K562 (cell line): ENCODE results near the gene SHANK3. TPM values are rescaled to one million over a fixed set of nuclear protein-coding genes. Genes with fewer than 3 reads are reported as not detected.

Experiments used
- ATAC-seq: fragments of 200-7000 bp; cut with Tn5 transposase; 3 replicates; pipeline ENCODE4 v1.9.1; 2020; ENCODE audit warnings: moderate library complexity
- BruUV-seq: library from RNA; stranded (reverse); fragments of 400-500 nt; replicated peaks from 2 replicates; lab custom pipeline; 2021; lab: Mats Ljungman, UMichigan
- CTCF ChIA-PET: fragments of 300-600 bp; formaldehyde crosslinking; extraction: SDS; loops from one replicate; lab custom pipeline; 2021; ENCODE audit warnings: low intra/inter-chr PET ratio; lab: Yijun Ruan, JAX
- POLR2A ChIA-PET: fragments of 300-600, 350-650 bp; sonication (Branson Sonifier 250); formaldehyde crosslinking; extraction: SDS; loops from one replicate; lab custom pipeline; 2021; ENCODE audit warnings: antibody characterized with exemption, inconsistent platforms; lab: Yijun Ruan, JAX
- DNase-seq, 4 experiments: peaks; one replicate each; pipeline versions ENCODE4 v3.0.0 to v3.0.0-alpha.2; 2011 to 2018; ENCODE audit warnings: low spot score in 3 of 4, mixed read lengths in 3 of 4; ENCODE audit errors: extremely low read depth in 1 of 4
- FAIRE-seq: peaks from 2 replicates; lab custom pipeline; 2011; peaks lifted over from hg19 to GRCh38; lab: Jason Lieb, UNC
- H2AFZ ChIP-seq: 2 replicates; pipeline ENCODE4 v1.6.0; 2011; ENCODE audit warnings: low read depth, low read length, control low read depth, inconsistent platforms
- H3K27ac ChIP-seq: fragments of 200-600 bp; 3 replicates; pipeline ENCODE4 v1.8.0; 2011; ENCODE audit warnings: low read depth, mild to moderate bottlenecking, control low read depth, inconsistent platforms, low read length, moderate library complexity, mixed read lengths; ENCODE audit errors: extremely low read depth
- H3K27me3 ChIP-seq, 2 experiments: fragments of 300-600 bp in 1 of 2; 2 replicates in 1 of 2; 3 replicates in 1 of 2; pipeline versions ENCODE4 v1.6.0 to v1.8.0; 2011; ENCODE audit warnings: inconsistent platforms in 2 of 2, low read length in 2 of 2, mild to moderate bottlenecking in 1 of 2, mixed read lengths in 1 of 2, moderate library complexity in 1 of 2; ENCODE audit not compliant: control insufficient read depth in 2 of 2, insufficient read depth in 2 of 2
- H3K36me3 ChIP-seq: fragments of 300-600 bp; 3 replicates; pipeline ENCODE4 v1.8.0; 2011; ENCODE audit warnings: mild to moderate bottlenecking, low read length, inconsistent platforms; ENCODE audit not compliant: control insufficient read depth, insufficient read depth
- H3K4me1 ChIP-seq, 2 experiments: fragments of 200-600 bp in 1 of 2; replicated peaks in 1 of 2; 2 replicates in 1 of 2; 3 replicates in 1 of 2; pipeline versions ENCODE4 v1.5.1 to v1.8.0; 2011; ENCODE audit warnings: inconsistent platforms in 2 of 2, low read length in 2 of 2, mild to moderate bottlenecking in 1 of 2, mixed read lengths in 1 of 2, moderate library complexity in 1 of 2; ENCODE audit not compliant: control insufficient read depth in 2 of 2, insufficient read depth in 2 of 2
- H3K4me2 ChIP-seq: 2 replicates; pipeline ENCODE4 v1.6.1; 2011; ENCODE audit warnings: low read length, control low read depth, inconsistent platforms, mixed read lengths; ENCODE audit not compliant: insufficient read depth
- H3K4me3 ChIP-seq: fragments of 200-600 bp; sonication (generic), shearing (Covaris generic); 2 replicates; pipeline ENCODE4 v1.5.1; 2016; ENCODE audit warnings: control low read depth, inconsistent platforms
- H3K79me2 ChIP-seq: fragments of 200-600 bp; 3 replicates; pipeline ENCODE4 v1.8.0; 2011; ENCODE audit warnings: low read length, inconsistent platforms; ENCODE audit not compliant: control insufficient read depth, insufficient read depth
- H3K9ac ChIP-seq, 2 experiments: 2 replicates each; pipeline versions ENCODE4 v1.6.0 to v1.6.1; 2011; ENCODE audit warnings: low read depth in 2 of 2, low read length in 2 of 2, control low read depth in 1 of 2, inconsistent platforms in 1 of 2, mild to moderate bottlenecking in 1 of 2, mixed read lengths in 1 of 2; ENCODE audit not compliant: insufficient read depth in 1 of 2
- H3K9me1 ChIP-seq: one replicate; pipeline ENCODE4 v1.6.0; 2011; ENCODE audit warnings: inconsistent platforms, mild to moderate bottlenecking, low read length, moderate library complexity; ENCODE audit not compliant: control insufficient read depth, insufficient read depth
- H3K9me3 ChIP-seq: replicated peaks from 2 replicates; pipeline ENCODE4 v1.5.1; 2011; ENCODE audit warnings: low read depth, low read length, inconsistent platforms; ENCODE audit not compliant: control insufficient read depth, insufficient read depth
- H4K20me1 ChIP-seq: replicated peaks from 2 replicates; pipeline ENCODE4 v1.6.1; 2011; ENCODE audit warnings: low read length, inconsistent platforms, mixed read lengths; ENCODE audit not compliant: control insufficient read depth, insufficient read depth
- ATF7 ChIP-seq: fragments of 450-650 bp; IDR thresholded peaks from 2 replicates; pipeline ENCODE4 v1.7.1; 2014; ENCODE audit warnings: mild to moderate bottlenecking, moderate library complexity
- BRF1 ChIP-seq: IDR thresholded peaks from 3 replicates; pipeline ENCODE4 v1.6.1; 2011; ENCODE audit warnings: borderline replicate concordance, mild to moderate bottlenecking; ENCODE audit not compliant: insufficient read length; ENCODE audit errors: extremely low read depth
- CTBP1 ChIP-seq: fragments of 450-650 bp; IDR thresholded peaks from 2 replicates; pipeline ENCODE4 v1.6.1; 2016; ENCODE audit warnings: borderline replicate concordance
- HINFP ChIP-seq: fragments of 450-650 bp; conservative IDR thresholded peaks from 2 replicates; pipeline ENCODE4 v1.6.1; 2016; ENCODE audit warnings: missing genetic modification characterization, low read depth, mild to moderate bottlenecking, control low read depth, missing compliant biosample characterization
- KAT8 ChIP-seq: fragments of 450-650 bp; IDR thresholded peaks from 2 replicates; pipeline ENCODE4 v1.6.1; 2016; ENCODE audit warnings: low read depth, mild to moderate bottlenecking
- NFRKB ChIP-seq: fragments of 450-650 bp; IDR thresholded peaks from 2 replicates; pipeline ENCODE4 v1.6.1; 2016; ENCODE audit warnings: low read depth
- WGBS: fragments of 100-300 bp; shearing (Covaris generic); methylation state at CpG from one replicate; pipeline ENCODE4 v1.1.6; 2016; ENCODE audit warnings: low coverage, mixed read lengths; ENCODE audit not compliant: insufficient coverage; ENCODE audit errors: missing lambda C conversion rate; 5-methylcytosine and 5-hydroxymethylcytosine counted together
- in situ Hi-C: fragments of 300-500 bp; cut with MboI; formaldehyde crosslinking; loops from 4 replicates; pipeline ENCODE4 v1.15.0; 2018; ENCODE audit warnings: inconsistent platforms, mixed read lengths
- intact Hi-C: fragments of 100-400 bp; cut with micrococcal nuclease; formaldehyde crosslinking; loops from 2 replicates; pipeline ENCODE4 v1.14.2; 2022
- polyA plus RNA-seq, 8 experiments: library from polyadenylated mRNA; depleted of rRNA in 4 of 8; stranded (reverse) in 5 of 8; unstranded in 3 of 8; fragments of >200 nt; fragmentation: Nextera tagmentation in 2 of 8; fragmentation: Illumina TruSeq in 1 of 8; extraction: Ambion mirVana in 2 of 8; extraction: Trizol in 1 of 8; gene quantifications; 2 replicates each; pipeline versions ENCODE4 v1.2.1 to v1.2.3, GENCODE V29; 2011 to 2014; ENCODE audit warnings: inconsistent platforms in 1 of 8, missing spikeins in 1 of 8
- total RNA-seq, 7 experiments: library from RNA; depleted of rRNA in 6 of 7; stranded (reverse); fragments of >200 nt in 6 of 7; fragmentation: Illumina TruSeq in 2 of 7; extraction: Trizol in 2 of 7; gene quantifications; 2 replicates each; pipeline versions ENCODE4 v1.2.1 to v1.2.3, GENCODE V29; 2011 to 2021; ENCODE audit warnings: low replicate concordance in 1 of 7
- TF ChIP-seq, protein P1 (sequence below): fragments of 250-450 bp; sonication (Bioruptor Pico); IDR thresholded peaks from 2 replicates; pipeline ENCODE4 v1.8.0; 2022; ENCODE audit warnings: inconsistent platforms

The SHANK3 gene
- total and polyA plus RNA-seq, 9 of the 15 experiments (the other 6 are each of a cell fraction or from before 2014, with no cell fraction given): 0.01 to 0.07 (median 0.03) TPM; not detected in 6

DNA sequence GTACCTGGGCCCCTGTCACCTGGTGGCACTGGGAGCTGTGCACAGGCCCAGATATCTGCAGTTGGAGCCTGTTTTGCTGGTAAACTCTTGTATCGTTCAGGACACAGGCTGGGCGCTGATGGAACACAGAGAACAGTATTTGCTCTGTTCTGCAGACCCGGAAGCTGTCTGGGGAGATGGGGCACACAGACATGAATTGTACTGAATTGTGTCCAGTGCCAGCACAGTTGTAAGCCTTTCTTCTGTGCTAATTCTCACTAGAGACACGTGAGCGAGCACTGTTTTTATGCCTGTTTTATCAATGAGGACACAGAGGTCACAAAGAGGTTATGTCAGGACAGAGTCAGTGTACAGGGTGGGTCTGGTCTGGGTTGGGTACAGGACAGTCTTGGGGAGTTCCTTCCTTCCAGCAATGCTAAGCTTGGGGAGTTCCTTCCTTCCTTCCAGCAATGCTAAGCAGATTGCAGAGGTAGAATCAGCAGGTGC lies 41.0 kb downstream of the SHANK3 start:
- no peak overlapping the region for H3K9ac ChIP-seq
- H3K9me1 ChIP-seq: no peaks in the 10 kb centered on the region
- ATAC-seq (no peak), FAIRE-seq (no peak), DNase-seq (no peak)
- WGBS: 2% methylated on average over 5 of the region's 5 CpGs
- intact Hi-C loops: no loop called here
- H4K20me1 ChIP-seq: peaks cover 7% of the 10 kb centered on the region; the same call in 1 of the 2 replicates
- no TSS peak for BruUV-seq
- TF ChIP-seq KAT8: no peak
- no peak for TF ChIP-seq CTBP1
- TF ChIP-seq HINFP (tag): no peak
- TF ChIP-seq BRF1: no peak
- TF ChIP-seq, protein P1, sequence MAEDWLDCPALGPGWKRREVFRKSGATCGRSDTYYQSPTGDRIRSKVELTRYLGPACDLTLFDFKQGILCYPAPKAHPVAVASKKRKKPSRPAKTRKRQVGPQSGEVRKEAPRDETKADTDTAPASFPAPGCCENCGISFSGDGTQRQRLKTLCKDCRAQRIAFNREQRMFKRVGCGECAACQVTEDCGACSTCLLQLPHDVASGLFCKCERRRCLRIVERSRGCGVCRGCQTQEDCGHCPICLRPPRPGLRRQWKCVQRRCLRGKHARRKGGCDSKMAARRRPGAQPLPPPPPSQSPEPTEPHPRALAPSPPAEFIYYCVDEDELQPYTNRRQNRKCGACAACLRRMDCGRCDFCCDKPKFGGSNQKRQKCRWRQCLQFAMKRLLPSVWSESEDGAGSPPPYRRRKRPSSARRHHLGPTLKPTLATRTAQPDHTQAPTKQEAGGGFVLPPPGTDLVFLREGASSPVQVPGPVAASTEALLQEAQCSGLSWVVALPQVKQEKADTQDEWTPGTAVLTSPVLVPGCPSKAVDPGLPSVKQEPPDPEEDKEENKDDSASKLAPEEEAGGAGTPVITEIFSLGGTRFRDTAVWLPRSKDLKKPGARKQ: no peak
- no peak for TF ChIP-seq ATF7
- TF ChIP-seq NFRKB: no peak
- TF ChIP-seq, all 486 proteins: peak for 0
- CTCF ChIA-PET: no interaction called here
- in situ Hi-C loops: no loop called here
- POLR2A ChIA-PET: no interaction called here
- Histone ChIP-seq H3K79me2 (no peaks in the 10 kb centered on the region), H3K9me3 (no peaks in the 10 kb centered on the region), H3K4me2 (no peak overlapping the region), H3K4me3 (no peak overlapping the region), H3K27me3 (peaks cover 3 to 52% of the 10 kb centered on the region in 2 experiments; a peak in 3 of 5 replicates), H2AFZ (no peak overlapping the region), H3K4me1 (no peaks in the 10 kb centered on the region; a peak in 1 of 5 replicates), H3K27ac (no peak overlapping the region), H3K36me3 (no peaks in the 10 kb centered on the region)
